NCI-H187 treated with DMSO at 0.1 percent for 48 hours (cell line): ENCODE measurements around the gene DMD.
"Not testable (repeated sequence)": the region's sequence is repeated elsewhere in the genome, so short reads cannot be mapped to it uniquely, and the experiment has no call there.

Source experiments
- DNase-seq: peaks from one replicate; lab custom pipeline; 2025; lab: John Stamatoyannopoulos, UW

DMD gene

GRCh38 chrX:31589503-31589902 is 1621.8 kb downstream of the DMD start:
- DNase-seq, result no peak

- no peak for DNase-seq
These were observed 1623.0 kb downstream of the DMD start for GRCh38 chrX:31588355-31588754.

- not testable (repeated sequence) for DNase-seq
These were observed 1627.5 kb downstream of the DMD start for GRCh38 chrX:31583892-31584291.

GRCh38 chrX:31580726-31581125 is 1630.6 kb downstream of the DMD start:
- no peak for DNase-seq

- DNase-seq, result no peak
These were observed 1631.1 kb downstream of the DMD start for GRCh38 chrX:31580227-31580626.

GRCh38 chrX:31572360-31572759 is 1639.0 kb downstream of the DMD start:
- DNase-seq, result no peak

GRCh38 chrX:31570658-31571057 is 1640.7 kb downstream of the DMD start:
- no peak for DNase-seq

DNA sequence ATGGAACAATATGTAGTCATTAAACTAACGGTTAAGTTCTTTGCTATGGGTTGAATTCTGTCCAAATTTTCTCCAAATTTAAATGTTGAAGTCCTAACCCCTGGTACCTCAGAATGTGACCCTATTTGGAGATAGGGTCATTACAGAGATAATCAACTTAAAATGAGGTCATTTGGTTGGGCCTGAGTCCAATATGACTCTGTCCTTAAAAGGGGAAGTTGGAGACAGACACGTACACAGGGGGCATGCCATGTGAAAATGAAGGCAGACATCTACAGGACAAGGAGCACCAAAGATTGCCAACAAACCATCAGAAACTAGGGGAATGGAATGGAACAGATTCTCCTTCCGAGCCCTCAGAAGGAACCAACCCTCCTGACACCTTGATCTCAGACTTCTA is 1647.6 kb downstream of the DMD start:
- no peak for DNase-seq

GRCh38 chrX:31555506-31555905 is 1655.8 kb downstream of the DMD start:
- no peak for DNase-seq

GRCh38 chrX:31551913-31552312 is 1659.4 kb downstream of the DMD start:
- no peak for DNase-seq

GRCh38 chrX:31550158-31550557 is 1661.2 kb downstream of the DMD start:
- no peak for DNase-seq

GRCh38 chrX:31547816-31548215 is 1663.5 kb downstream of the DMD start:
- DNase-seq, result no peak

DNA sequence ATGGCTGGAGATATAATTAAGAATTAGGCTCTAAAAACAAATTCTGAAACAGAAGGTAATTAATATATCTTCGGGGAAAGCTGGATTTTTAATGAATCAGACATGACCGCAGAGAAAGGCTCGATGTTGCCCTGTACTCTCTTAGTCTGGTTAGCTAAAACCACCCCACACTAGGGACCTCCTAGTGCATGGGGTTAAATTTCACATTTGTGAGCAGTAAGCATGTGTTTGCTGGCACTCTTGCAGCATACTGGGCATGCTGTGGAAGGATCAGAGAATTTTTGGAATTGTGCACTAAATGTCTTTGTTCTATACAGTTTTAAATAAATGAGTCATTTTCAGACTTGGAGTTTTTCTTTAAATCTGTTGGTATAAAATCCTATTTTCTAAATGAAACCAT is 1663.9 kb downstream of the DMD start:
- DNase-seq, result no peak

DNA sequence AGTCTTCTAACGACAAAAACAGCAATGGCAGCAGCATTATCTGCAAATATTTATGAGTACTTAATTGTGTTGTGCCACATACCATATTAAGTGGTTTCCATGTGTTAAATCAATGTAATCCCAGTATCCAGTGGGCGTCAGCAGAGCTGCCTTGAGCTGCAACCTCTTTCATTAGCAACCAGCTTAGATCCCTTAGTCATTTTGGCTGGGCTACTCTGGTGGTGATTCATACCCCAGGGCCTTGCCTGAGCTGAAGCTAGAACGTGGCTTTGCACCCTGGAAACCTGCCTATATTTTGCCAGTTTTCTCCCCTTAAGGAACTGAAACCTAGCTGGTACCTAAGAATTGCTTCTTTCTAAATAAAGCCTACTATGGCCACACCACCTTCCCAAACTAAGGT is 1665.2 kb downstream of the DMD start:
- DNase-seq, result no peak

DNA sequence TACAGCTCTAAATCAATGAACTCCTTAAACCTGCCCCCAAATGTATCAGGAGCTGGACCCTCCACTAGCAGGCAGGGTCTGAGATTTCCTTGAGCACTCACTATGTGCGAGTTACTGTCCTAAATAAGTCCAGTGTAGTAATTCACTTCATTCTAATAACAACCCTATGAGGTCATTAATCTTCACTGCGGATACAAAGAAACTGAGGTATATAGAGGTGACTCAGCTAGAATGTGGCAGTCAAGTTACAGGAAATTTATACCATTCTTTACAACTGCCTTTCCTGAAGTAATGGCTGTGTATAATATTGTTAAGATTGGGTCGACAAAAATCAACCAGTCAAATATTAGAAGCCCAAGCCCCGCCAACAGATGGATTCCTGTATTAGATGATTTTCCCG is 1665.6 kb downstream of the DMD start:
- no peak for DNase-seq

DNA sequence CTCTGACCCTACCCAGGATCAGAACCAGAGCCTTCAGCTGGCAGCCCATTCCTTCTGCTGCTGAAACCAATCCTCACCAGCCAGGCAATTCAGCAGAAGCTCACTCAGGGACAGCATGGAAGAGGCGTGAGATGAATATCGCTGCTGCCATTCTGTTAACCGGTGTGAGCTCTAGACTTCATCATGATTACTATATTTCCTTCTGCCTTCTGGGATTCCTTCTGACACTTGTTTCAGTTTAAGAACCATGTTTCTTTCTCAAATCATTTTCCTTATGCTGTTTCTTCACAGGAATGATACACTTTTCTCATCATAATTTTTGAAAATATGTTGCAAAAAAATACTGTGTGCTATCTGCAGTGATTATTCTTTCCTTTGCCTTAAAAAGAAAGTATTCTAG is 1666.2 kb downstream of the DMD start:
- no peak for DNase-seq

- no peak for DNase-seq
These were observed 1667.7 kb downstream of the DMD start for GRCh38 chrX:31543634-31544033.

- DNase-seq, result no peak
These were observed 1668.8 kb downstream of the DMD start for GRCh38 chrX:31542566-31542965.

- no peak for DNase-seq
These were observed 1671.0 kb downstream of the DMD start for GRCh38 chrX:31540313-31540712.

GRCh38 chrX:31527455-31528126 is 1683.8 kb downstream of the DMD start:
- DNase-seq, result no peak

- DNase-seq, result no peak
These were observed 1687.3 kb downstream of the DMD start for GRCh38 chrX:31523884-31524536.

DNA sequence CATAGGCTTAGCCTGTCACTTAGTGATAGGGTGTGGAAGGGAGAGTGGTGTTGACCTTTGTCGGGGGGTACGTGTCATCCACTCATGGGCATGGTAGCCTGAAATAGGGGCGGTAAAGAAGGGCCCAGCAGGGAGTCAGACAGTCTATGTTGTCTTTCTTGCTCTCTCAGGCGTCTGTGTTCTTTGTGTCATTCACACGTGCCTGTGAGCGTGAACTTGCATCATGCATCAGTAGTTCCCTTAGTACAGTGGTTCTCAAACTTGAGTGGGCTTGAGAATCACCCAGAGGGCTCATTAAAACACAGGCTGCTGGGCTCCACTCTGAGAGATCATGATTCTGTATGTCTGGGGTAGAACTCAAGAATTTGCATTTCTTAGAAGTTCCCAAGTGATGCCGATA is 1688.6 kb downstream of the DMD start:
- DNase-seq, result no peak

- DNase-seq, result no peak
These were observed 1689.4 kb downstream of the DMD start for GRCh38 chrX:31521941-31522340.

DNA sequence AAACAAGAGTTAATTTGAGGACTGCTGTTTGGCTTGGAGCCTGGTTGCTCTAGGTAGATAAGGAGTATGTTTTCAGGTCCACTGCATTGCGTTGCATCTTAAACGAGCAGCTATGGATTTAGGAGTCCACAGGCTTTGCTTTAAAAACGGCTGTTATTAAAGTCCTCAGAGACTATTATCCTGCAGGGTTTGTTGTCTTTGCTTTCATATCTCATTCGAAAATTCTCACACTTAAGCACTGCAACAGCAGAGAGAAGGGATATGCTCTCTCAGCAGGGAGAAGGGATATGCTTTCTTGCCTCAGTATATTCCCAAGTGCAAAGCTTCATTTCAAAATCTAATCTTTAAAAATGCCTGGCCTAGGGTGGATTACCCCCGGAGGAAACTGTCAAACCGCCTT is 1694.8 kb downstream of the DMD start:
- DNase-seq, result no peak
